ENCODE results near the gene PTPRD. TPM values are rescaled to one million over a fixed set of nuclear protein-coding genes. Genes with fewer than 3 reads are reported as not detected.
A peak's percentile ranks its signal among the peaks of the same experiment; 100 is the strongest.

The PTPRD gene
- total RNA-seq, 1 experiment from 2014 or later: 32.5 TPM

DNA sequence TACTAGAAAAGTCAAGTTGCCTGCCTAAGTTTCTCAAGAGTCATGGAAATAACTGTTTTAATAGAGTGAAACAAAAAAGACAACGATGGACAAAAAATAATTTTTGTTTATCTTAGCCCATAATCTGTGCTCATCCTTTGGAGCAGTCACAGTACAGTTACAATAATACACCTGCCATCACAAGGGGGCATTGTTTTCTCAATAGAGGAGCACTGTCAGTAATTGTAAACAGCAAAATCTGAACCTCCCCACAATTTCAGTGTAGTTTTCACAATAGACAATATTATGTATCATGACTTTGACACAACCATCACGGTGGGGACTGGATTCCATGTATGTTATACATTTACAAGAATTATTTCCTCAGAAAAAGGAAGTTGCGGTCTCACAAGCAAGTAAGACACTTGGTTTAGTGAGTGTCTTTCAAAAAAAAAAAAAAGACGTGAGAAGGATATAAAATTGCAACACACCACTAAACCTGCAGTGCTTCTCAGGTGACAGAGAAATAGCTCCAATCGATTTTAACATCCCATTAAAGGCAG lies 586.3 kb downstream of the PTPRD start:
- Histone ChIP-seq H3K23ac (ENCODE audit: insufficient read length, low read depth, low read length) (no peak overlapping the region), H2AK5ac (ENCODE audit: insufficient read length, low read length) (no peak overlapping the region), H4K8ac (replicated peaks; ENCODE audit: insufficient read length, low read depth, low read length) (no peak overlapping the region), H2BK12ac (ENCODE audit: insufficient read length, low read depth, low read length) (no peak overlapping the region), H4K91ac (ENCODE audit: insufficient read length, low read depth, low read length) (no peak overlapping the region), H3K14ac (ENCODE audit: insufficient read depth, low read length) (no peak overlapping the region), H3K27me3 (ENCODE audit: insufficient read depth, low read length) (no peaks in the 10 kb centered on the region), H4K20me1 (ENCODE audit: control insufficient read depth, insufficient read depth, insufficient read length) (no peaks in the 10 kb centered on the region), H3K4ac (ENCODE audit: low read depth, low read length) (no peak overlapping the region), H2BK5ac (ENCODE audit: insufficient read length, low read length) (no peak overlapping the region), H4K5ac (ENCODE audit: insufficient read length, low read depth, low read length) (no peak overlapping the region), H3K9ac (ENCODE audit: extremely low read depth, insufficient read length, low read length) (no peak overlapping the region), H3T11ph (ENCODE audit: low read length) (no peak overlapping the region), H3K27ac (ENCODE audit: insufficient read length, low read depth, low read length) (no peak overlapping the region), H2AFZ (ENCODE audit: low read length) (no peak overlapping the region), H2BK15ac (ENCODE audit: low read depth, low read length) (no peak overlapping the region), H3K23me2 (ENCODE audit: insufficient read length, low read depth, low read length, poor library complexity, severe bottlenecking) (no peaks in the 10 kb centered on the region), H3K79me2 (ENCODE audit: insufficient read depth, low read length) (no peaks in the 10 kb centered on the region), H3K79me1 (ENCODE audit: insufficient read depth, low read depth, low read length, poor library complexity, severe bottlenecking) (no peaks in the 10 kb centered on the region), H3K18ac (ENCODE audit: insufficient read length, low read depth, low read length) (no peak overlapping the region), H2BK20ac (ENCODE audit: low read depth, low read length, poor library complexity, severe bottlenecking) (no peak overlapping the region), H3K4me1 (ENCODE audit: insufficient read depth, low read length) (no peaks in the 10 kb centered on the region), H3K4me2 (ENCODE audit: insufficient read depth, insufficient read length, low read length) (no peak overlapping the region), H3K9me3 (ENCODE audit: control insufficient read depth, low read depth, low read length) (no peaks in the 10 kb centered on the region), H3K56ac (ENCODE audit: insufficient read length, low read depth, low read length) (no peak overlapping the region), H2BK120ac (ENCODE audit: low read depth, low read length, poor library complexity, severe bottlenecking) (no peak overlapping the region)
- WGBS (ENCODE audit: extremely low coverage, insufficient read length, low lambda C conversion rate): no CpG with 5 or more reads among the region's 5 CpGs
- Mint-ChIP-seq H3K4me1 (peaks cover 0 to 2% of the 10 kb centered on the region in 2 experiments; a peak in 1 of 4 replicates), H3K9me3 (peaks cover 7 to 12% of the 10 kb centered on the region in 2 experiments), H3K36me3 (ENCODE audit: insufficient read depth in 1 of 3, low read depth in 3 of 3) (peaks cover 3 to 20% (median 12%) of the 10 kb centered on the region in 3 experiments; a peak in 6 of 7 replicates), H3K27me3 (ENCODE audit: low read depth) (no peaks in the 10 kb centered on the region), H3K4me3 (no peak overlapping the region), H3K27ac (no peak overlapping the region)
- TF ChIP-seq, protein P1, sequence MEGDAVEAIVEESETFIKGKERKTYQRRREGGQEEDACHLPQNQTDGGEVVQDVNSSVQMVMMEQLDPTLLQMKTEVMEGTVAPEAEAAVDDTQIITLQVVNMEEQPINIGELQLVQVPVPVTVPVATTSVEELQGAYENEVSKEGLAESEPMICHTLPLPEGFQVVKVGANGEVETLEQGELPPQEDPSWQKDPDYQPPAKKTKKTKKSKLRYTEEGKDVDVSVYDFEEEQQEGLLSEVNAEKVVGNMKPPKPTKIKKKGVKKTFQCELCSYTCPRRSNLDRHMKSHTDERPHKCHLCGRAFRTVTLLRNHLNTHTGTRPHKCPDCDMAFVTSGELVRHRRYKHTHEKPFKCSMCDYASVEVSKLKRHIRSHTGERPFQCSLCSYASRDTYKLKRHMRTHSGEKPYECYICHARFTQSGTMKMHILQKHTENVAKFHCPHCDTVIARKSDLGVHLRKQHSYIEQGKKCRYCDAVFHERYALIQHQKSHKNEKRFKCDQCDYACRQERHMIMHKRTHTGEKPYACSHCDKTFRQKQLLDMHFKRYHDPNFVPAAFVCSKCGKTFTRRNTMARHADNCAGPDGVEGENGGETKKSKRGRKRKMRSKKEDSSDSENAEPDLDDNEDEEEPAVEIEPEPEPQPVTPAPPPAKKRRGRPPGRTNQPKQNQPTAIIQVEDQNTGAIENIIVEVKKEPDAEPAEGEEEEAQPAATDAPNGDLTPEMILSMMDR (conservative IDR thresholded peaks at IDR 0.05): peak; percentile 30; the same call in 1 of the 3 replicates
- DNase-seq: no peak

Measured in H9 (cell line).